ENCODE results near the gene EME2. TPM values are rescaled to one million over a fixed set of nuclear protein-coding genes. Genes with fewer than 3 reads are reported as not detected.
"Not testable (repeated sequence)": the region's sequence is repeated elsewhere in the genome, so short reads cannot be mapped to it uniquely, and the experiment has no call there.

Gene EME2
- total RNA-seq, 1 donor = 13.3 TPM

- H3K4me3 ChIP-seq (ENCODE audit: low read length) = not testable (repeated sequence)
Measured at GRCh38 chr16:1799263-1799662, 26.7 kb downstream of the EME2 start.

GRCh38 chr16:1800701-1801100, 28.1 kb downstream of the EME2 start:
- Histone ChIP-seq H3K27me3 (ENCODE audit: insufficient read depth, low read length) (no peaks in the 10 kb centered on the region), H3K4me1 (ENCODE audit: insufficient read depth, low read length) (no peaks in the 10 kb centered on the region), H3K9me3 (ENCODE audit: low read depth, low read length) (no peaks in the 10 kb centered on the region), H3K4me3 (ENCODE audit: low read length) (no peak overlapping the region)

More at GRCh38 chr16:1799263-1799662, 26.7 kb downstream of the EME2 start:
- not testable (repeated sequence) for H3K27me3 ChIP-seq (ENCODE audit: insufficient read depth, low read length); H3K4me1 ChIP-seq (ENCODE audit: insufficient read depth, low read length); H3K9me3 ChIP-seq (ENCODE audit: low read depth, low read length)

DNA sequence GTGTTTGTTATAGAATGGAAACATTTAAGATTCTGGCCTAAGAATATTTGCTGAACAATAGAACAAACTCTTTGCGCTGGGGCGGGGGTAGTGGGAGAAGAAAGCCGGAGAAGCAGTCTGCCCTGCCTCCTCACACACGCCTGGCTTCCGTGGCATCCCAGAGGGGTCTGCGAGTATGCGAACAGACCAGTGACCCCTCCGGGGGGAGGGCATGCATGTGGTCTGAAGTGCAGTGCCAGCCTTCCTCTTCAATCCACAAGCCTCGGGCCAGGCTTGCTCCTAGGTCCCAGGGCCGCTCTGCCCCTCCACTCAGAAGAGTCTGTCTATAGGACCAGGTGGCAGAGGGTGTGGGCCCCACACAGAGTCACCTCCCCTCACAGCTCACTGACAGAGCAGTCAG, 35.0 kb downstream of the EME2 start:
- Histone ChIP-seq H3K9me3 (ENCODE audit: low read depth, low read length) (no peaks in the 10 kb centered on the region), H3K4me3 (ENCODE audit: low read length) (no peak overlapping the region), H3K27me3 (ENCODE audit: insufficient read depth, low read length) (no peaks in the 10 kb centered on the region), H3K4me1 (ENCODE audit: insufficient read depth, low read length) (no peaks in the 10 kb centered on the region)

GRCh38 chr16:1808691-1809090, 36.1 kb downstream of the EME2 start:
- no peaks in the 10 kb centered on the region for H3K9me3 ChIP-seq (ENCODE audit: low read depth, low read length)
- H3K4me1 ChIP-seq (ENCODE audit: insufficient read depth, low read length) = no peaks in the 10 kb centered on the region

DNA sequence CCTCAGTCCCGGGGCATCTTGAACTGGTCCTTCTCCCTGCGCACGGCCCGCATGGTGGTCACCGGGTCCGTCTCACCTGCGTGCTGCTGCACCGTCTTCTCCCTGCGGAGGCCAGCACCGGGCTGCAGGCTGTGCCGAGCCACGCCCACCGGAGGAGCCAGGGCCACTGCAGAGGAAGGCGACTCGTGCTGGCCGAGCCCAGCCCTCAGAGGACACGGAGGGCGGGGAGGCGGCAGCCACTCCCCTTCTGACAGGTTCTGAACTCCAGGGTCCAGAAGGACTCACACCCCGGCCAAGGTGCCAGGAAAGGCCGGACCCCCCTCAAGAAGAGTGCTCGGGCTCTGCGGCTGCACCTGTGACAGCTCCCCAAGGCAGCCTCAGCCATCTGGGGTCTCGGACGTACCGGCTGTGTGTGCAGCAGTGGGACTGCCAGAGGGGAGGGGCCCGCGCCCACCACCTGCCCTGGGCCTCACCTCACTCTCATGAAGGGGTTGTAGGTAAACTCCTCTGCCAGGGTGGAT, 36.7 kb downstream of the EME2 start:
- Histone ChIP-seq H3K4me3 (ENCODE audit: low read length) (no peak overlapping the region), H3K27me3 (ENCODE audit: insufficient read depth, low read length) (no peaks in the 10 kb centered on the region), H3K9me3 (ENCODE audit: low read depth, low read length) (no peaks in the 10 kb centered on the region), H3K4me1 (ENCODE audit: insufficient read depth, low read length) (no peaks in the 10 kb centered on the region)

More at GRCh38 chr16:1808691-1809090, 36.1 kb downstream of the EME2 start:
- H3K27me3 ChIP-seq (ENCODE audit: insufficient read depth, low read length) = no peaks in the 10 kb centered on the region
- H3K4me3 ChIP-seq (ENCODE audit: low read length) = no peak overlapping the region

DNA sequence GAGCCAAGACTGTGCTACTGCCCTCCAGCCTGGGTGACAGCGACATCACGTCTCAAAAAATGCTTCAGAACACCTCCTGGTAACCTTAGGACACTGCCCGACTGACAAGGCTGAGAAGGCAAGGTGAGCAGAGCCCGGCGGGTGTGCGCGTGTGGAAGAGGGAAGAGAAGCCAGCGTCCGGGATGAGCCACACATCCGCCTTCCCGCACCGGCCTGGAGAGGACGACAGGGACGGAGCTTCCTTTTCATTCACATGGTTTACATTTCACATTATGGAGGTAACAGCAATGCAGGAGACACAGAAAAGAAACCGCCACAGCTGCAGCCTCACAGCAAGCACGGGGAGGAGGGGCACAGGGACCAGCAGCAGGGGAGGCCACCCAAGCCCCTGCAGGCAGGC, 37.5 kb downstream of the EME2 start:
- H3K4me1 ChIP-seq (ENCODE audit: insufficient read depth, low read length) = no peaks in the 10 kb centered on the region
- H3K27me3 ChIP-seq (ENCODE audit: insufficient read depth, low read length) = no peaks in the 10 kb centered on the region
- H3K9me3 ChIP-seq (ENCODE audit: low read depth, low read length) = no peaks in the 10 kb centered on the region
- H3K4me3 ChIP-seq (ENCODE audit: low read length) = no peak overlapping the region

DNA sequence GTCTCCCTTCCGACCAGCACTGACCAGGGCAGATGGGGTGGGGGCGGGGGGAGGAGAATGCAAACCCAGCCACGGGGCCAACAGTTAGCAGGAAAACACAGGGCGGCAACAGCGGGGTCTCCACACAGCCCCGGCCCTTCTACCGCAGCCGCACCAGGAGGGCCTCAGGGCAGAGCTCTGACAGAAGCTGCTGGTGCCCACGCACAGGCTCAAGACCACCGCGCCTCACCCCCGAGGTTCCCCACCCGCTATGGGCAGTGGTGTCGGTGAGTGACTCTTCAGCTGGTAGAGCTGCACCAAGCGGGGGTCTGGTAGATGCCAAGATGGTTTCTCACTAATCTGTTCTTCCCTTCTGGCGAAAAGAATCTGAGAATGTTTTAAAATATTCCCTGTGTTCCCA, 37.9 kb downstream of the EME2 start:
- Histone ChIP-seq H3K4me1 (ENCODE audit: insufficient read depth, low read length) (no peaks in the 10 kb centered on the region), H3K4me3 (ENCODE audit: low read length) (no peak overlapping the region), H3K9me3 (ENCODE audit: low read depth, low read length) (no peaks in the 10 kb centered on the region), H3K27me3 (ENCODE audit: insufficient read depth, low read length) (no peaks in the 10 kb centered on the region)

GRCh38 chr16:1812732-1813163, 40.1 kb downstream of the EME2 start:
- no peak overlapping the region for H3K4me3 ChIP-seq (ENCODE audit: low read length)

GRCh38 chr16:1815461-1815860, 42.9 kb downstream of the EME2 start:
- no peaks in the 10 kb centered on the region for H3K4me1 ChIP-seq (ENCODE audit: insufficient read depth, low read length)
- no peak overlapping the region for H3K4me3 ChIP-seq (ENCODE audit: low read length)
- H3K27me3 ChIP-seq (ENCODE audit: insufficient read depth, low read length) = no peaks in the 10 kb centered on the region
- H3K9me3 ChIP-seq (ENCODE audit: low read depth, low read length) = no peaks in the 10 kb centered on the region

More at GRCh38 chr16:1812732-1813163, 40.1 kb downstream of the EME2 start:
- Histone ChIP-seq H3K9me3 (ENCODE audit: low read depth, low read length) (no peaks in the 10 kb centered on the region), H3K27me3 (ENCODE audit: insufficient read depth, low read length) (no peaks in the 10 kb centered on the region), H3K4me1 (ENCODE audit: insufficient read depth, low read length) (no peaks in the 10 kb centered on the region)

DNA sequence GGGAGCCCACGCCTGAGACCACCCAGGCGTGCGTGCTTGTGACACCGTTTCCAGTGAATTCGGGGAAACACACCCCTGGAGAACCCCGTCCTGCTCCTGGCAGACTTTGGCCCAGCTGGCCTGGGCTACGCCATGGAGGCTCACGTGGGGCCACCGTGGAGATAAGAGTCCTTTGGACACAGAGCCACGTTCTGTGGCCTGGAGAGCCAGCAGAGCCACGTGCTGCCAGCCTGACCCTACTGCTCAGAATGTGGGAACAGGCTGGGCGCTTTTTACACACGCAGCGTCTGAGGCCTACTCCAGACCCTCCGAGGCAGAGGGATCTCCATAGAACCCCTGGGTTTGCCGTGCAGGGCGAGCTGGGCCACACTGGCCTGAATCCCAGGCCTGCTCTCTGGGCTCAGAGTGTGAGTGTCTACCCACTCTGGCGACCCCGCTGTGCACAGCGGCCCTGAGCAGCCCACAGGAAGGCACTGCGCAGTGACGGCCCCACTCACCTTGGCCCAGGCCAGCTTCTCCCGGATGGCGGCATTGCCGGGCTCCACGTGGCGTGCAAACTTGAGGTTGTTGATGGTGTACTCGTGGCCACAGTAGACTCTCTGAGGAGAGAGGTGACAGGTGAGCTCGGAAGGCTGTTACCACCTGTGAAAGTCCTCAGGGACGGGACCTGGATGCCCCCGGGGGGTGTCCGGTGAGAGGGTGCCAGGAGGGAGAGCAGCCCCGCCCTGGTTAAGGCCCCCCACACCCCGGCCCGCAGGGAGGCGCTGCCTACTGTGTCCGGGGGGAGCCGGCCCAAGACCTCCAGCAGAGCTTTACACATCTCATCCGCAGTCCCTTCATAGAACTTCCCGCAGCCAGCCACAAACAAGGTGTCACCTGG, 44.0 kb downstream of the EME2 start:
- no peaks in the 10 kb centered on the region for H3K4me1 ChIP-seq (ENCODE audit: insufficient read depth, low read length)
- H3K27me3 ChIP-seq (ENCODE audit: insufficient read depth, low read length) = no peaks in the 10 kb centered on the region
- no peaks in the 10 kb centered on the region for H3K9me3 ChIP-seq (ENCODE audit: low read depth, low read length)
- H3K4me3 ChIP-seq (ENCODE audit: low read length) = no peak overlapping the region

DNA sequence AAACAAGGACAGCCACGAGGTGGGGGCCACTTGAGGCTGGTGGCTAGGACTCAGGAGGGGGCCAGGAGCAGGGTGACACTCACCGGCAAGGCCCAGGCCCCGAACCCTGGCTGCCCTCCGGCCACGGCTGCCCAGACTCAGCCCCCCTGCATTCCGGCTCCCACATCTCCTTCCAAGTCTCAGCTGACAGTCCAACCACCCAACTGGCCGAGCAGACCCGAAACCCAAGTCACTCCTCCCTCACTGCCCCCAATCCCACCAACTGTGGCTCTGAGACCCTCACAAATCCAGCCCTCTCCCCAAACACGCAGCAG, 44.6 kb downstream of the EME2 start:
- Histone ChIP-seq H3K27me3 (ENCODE audit: insufficient read depth, low read length) (no peaks in the 10 kb centered on the region), H3K4me1 (ENCODE audit: insufficient read depth, low read length) (no peaks in the 10 kb centered on the region), H3K4me3 (ENCODE audit: low read length) (no peak overlapping the region), H3K9me3 (ENCODE audit: low read depth, low read length) (no peaks in the 10 kb centered on the region)

DNA sequence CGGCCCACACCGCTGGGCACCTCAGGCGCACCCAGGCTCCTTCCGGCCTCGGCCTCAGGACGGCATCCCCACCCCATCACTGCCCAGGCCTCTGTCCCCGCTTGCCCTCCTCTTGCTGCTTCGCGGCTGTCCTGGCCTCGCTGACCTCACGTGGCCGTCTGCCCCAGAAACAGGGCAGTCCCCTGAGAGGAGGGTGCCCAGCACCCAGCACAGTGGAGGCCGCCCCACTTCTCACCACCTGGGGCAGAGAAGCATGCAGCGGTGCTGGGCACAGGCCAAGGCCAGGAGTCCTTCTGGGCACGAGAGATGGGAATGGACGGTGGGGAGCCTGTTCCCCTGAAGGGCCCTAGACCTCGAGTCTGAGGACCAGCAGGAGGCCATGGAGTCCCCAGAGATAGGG, 45.1 kb downstream of the EME2 start:
- Histone ChIP-seq H3K4me3 (ENCODE audit: low read length) (no peak overlapping the region), H3K9me3 (ENCODE audit: low read depth, low read length) (no peaks in the 10 kb centered on the region), H3K4me1 (ENCODE audit: insufficient read depth, low read length) (no peaks in the 10 kb centered on the region), H3K27me3 (ENCODE audit: insufficient read depth, low read length) (no peaks in the 10 kb centered on the region)

GRCh38 chr16:1818204-1818872, 45.7 kb downstream of the EME2 start:
- H3K27me3 ChIP-seq (ENCODE audit: insufficient read depth, low read length) = no peaks in the 10 kb centered on the region
- H3K9me3 ChIP-seq (ENCODE audit: low read depth, low read length) = no peaks in the 10 kb centered on the region

DNA sequence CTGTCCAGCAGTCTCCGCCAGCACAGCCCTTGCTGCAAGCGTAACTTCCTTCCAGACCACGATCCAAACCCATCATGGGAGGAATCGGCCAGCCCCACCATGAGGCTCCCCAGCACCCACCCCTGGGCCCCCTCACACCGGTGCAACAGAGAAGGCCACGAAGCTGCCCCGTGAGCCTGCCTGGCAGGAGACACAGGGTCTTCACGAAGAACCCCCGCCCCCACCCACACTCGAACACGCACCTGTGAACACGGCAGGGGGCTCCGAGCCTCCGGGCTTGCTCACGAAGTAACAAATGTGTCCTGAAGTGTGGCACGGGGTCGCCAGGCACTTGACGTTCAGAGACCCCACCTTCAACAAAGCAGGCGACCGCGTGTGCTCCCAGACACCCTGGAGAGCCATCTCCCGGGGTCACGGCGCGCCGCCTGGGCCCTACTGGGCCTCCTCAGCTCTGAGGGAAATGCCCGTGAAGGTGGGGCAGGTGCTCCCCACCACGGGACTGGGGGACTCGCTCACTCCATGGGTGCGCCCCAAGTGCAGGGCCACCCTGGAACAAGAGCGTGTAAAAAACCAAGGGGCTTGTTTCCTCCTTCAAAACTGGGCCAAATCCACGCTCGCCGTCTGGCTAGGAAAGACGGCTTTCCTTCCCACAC, 46.4 kb downstream of the EME2 start:
- Histone ChIP-seq H3K27me3 (ENCODE audit: insufficient read depth, low read length) (no peaks in the 10 kb centered on the region), H3K4me3 (ENCODE audit: low read length) (no peak overlapping the region), H3K9me3 (ENCODE audit: low read depth, low read length) (no peaks in the 10 kb centered on the region), H3K4me1 (ENCODE audit: insufficient read depth, low read length) (peaks cover 2% of the 10 kb centered on the region)

More at GRCh38 chr16:1818204-1818872, 45.7 kb downstream of the EME2 start:
- Histone ChIP-seq H3K4me3 (ENCODE audit: low read length) (no peak overlapping the region), H3K4me1 (ENCODE audit: insufficient read depth, low read length) (no peaks in the 10 kb centered on the region)

- peaks cover 8% of the 10 kb centered on the region for H3K4me1 ChIP-seq (ENCODE audit: insufficient read depth, low read length)
- H3K27me3 ChIP-seq (ENCODE audit: insufficient read depth, low read length) = no peaks in the 10 kb centered on the region
- no peak overlapping the region for H3K4me3 ChIP-seq (ENCODE audit: low read length)
- no peaks in the 10 kb centered on the region for H3K9me3 ChIP-seq (ENCODE audit: low read depth, low read length)
Measured at GRCh38 chr16:1819611-1820010, 47.0 kb downstream of the EME2 start.

All from mononuclear cell (primary cell).